Middle frontal gyrus (tissue), 1 donor: ENCODE results near the gene WNT9A.

Experiments
- DNase-seq: peaks from one replicate; pipeline ENCODE4 v3.0.0-alpha.2; 2015; ENCODE audit warnings: low spot score; ENCODE audit errors: extremely low spot score

WNT9A gene

DNA sequence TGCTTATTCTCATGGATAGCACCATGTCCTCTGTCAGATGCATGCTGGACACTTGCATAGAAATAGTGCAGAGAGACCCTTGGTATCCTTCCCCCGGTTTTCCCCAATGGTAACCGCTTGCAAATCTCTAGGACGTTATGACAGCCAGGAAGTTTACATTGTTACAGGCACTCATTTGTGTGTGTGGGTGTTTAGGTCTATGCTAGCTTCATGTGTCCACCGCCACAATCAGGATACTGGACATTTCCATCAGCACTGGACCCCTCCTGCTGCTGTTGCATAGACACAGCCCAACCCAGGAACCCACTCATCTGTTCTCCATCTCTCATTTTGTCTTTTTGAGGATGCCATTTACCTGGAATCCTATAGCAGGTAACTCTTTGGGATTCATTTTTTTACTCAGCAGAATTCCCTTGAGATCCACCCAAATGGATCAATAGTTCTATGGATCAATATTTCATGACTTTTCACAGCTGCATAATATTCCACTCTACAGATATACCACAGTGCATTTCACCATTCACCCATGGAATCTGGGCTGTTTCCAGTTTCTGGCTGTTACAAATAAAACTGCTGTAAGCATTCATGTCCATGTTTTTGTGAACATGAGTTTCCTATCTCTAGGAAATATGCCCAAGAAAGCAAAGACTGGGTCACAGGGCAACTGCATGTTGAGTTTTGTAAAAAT, 6.6 kb upstream of the WNT9A start:
- DNase-seq = no peak

DNA sequence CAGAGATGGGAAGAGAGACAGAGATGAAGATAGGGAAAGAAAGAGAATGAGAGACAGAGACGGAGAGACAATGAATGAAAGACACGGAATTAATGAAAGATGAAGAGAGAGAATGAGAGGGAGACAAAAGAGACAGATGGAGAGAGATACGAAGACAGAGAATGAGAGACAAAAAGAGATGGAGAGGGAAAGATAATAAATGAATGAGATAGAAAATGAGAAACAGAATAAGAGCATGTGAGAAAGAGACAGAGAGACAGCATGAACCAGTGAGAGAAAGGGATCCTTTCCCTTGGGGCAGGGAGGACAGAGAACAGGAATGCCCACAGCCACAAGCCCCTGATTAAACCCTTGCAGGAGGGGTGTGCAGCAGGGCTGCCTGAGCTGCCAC, 5.3 kb upstream of the WNT9A start:
- no peak for DNase-seq

DNA sequence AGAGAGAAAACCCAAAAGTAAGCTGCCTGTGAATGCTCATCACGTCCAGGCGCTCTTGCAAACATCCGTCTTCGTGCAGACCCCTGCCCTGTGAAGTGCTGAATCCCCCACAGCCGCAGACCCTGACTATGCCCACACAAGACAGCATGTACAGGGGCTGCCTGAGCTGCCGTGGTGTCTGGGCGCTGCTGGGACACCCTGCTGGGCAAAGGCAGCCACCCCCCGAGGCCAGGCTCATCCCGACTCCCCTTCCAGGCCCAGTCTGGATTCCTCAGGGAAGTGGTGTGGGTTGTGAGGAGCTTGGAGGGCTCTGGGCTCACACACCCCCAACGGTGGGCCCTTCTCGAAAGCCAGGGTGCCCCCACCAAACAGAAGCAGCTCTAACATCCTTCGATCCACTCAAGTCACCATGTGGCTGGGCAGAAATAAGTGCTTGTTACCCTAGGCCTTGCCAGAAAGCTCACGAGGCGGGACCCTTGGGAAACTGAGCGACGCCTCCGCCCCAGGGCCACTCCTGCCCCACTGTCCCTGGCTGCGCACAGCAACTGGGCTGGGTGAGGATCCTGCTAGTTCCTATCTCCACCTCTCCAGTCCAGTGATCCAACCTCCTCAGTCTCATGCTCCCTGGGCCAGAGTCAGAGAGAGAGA, 4.8 kb upstream of the WNT9A start:
- no peak for DNase-seq

DNA sequence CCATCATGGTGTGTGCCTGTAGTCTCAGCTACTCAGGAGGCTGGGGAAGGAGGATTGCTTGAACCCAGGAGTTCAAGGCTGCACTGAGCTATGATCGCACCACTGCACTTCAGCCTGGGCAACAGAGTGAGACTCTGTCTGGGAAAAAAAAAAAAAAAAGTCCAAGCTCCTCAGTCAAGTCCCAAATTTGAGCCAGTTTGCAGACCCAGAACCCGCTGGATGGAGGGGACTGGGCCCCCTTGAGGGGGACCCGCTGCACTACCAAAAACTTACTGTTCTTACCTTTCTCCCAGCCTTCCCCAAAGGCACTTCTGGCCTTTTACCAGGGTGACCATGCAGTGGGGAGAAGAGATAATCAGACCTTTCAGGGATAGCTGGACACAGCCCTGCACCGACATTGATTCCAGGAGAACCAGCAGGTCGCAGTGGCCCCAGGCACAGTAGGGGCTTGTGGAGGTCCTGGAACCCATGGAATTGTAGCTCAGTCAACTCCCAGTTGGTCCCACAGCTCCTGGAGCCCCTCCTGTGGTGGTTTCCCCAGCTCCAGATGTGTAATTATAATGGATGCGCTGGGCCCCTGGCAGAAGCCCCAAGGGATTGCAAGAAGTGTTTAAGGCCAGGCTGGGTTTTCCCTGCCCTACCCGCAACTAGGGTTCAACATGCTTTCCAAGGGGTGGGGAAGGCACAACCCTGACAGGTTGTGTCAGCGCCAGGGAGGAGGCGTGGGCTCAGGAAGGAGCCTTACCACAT, 4.1 kb upstream of the WNT9A start:
- no peak for DNase-seq

DNA sequence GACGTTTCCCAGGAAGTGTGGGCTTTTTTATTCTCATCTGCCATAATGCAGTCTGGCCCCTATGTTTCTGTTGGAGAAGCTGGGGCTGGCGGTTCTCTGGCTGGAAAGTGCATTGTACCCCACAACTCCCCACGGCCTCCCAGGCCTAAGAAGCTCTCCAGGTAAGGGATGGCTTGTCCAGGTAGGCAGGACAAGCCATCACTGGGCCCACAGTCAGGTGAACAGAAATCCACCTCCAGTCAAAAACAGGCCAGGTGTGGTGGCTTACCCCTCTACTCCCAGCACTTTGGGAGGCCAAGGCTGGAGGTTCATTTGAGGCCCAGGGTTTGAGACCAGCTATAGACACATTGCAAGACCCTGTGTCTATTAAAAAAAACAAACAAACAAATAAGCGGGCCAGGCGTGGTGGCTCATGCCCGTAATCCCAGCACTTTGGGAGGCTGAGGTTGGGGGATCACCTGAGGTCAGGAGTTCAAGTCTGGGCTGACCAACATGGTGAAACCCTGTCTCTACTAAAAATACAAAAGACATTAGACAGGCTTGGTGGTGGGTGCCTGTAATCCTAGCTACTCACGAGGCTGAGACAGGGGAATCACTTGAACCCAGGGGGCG, 3.1 kb upstream of the WNT9A start:
- DNase-seq = no peak

DNA sequence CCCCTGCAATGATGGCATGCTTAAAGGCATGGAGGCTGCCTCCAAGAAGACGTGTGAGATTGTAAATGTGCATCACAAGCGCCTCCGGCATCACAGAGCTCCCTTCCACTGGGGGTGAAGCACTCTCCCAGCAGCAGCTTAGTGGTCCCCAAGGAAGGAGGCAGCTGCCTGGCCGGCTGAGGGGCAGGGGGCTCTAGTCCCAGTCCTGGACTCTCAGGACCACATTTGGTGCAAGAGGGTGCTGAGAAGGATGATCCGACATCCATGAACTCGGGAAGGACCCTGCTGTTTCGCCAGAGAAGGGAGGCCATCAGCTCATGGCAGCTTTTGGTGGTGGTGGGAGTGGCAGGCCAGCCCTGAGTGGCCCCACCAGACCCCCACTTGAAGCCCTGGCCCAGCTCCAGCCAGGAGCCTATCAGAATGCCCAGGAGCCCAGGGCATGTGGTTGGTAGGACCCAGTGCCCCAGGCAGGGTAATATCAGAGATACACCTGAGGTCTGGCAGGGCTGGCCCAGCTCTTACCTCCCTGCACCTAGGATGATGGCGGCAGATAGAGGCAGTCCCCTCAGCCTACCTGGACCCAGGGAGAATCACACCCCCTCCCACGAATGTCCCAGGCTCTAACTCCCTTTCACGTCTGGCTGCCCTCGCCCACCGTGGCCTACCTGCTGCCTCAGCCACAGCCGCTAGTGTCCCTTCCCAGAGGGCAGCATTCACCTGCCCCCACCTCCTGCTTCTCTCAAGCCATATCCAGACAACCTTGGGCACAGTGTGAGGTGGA, 2.4 kb upstream of the WNT9A start:
- DNase-seq = no peak

DNA sequence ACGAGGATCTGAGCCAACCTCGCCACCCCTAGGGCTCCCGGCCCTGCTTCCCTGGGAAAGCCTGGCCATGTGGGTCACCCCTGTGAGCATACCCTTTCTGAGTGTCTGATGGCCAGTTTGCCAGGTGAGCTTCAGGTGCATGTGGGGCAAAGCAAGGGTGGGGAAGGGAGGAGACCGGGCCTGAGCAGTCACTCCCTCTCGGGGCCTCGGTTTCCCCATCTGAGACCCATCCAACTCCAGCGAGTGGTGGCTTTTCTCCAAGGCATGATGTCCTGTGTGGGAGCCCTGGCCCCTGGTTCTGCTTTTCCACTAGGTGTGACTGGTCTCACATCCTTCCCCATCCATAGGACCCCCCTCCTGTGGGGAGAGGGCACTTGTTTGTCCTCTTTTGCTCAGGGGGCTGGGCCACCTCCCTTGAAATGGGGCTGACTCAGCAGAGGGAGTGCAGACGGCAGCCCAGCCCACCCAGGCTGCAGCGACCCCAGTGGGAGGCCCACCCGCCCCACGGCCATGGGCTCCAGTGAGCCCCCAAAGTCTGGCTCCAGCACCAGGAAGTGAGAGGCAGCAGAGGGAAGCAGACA, 1.7 kb upstream of the WNT9A start:
- no peak for DNase-seq

DNA sequence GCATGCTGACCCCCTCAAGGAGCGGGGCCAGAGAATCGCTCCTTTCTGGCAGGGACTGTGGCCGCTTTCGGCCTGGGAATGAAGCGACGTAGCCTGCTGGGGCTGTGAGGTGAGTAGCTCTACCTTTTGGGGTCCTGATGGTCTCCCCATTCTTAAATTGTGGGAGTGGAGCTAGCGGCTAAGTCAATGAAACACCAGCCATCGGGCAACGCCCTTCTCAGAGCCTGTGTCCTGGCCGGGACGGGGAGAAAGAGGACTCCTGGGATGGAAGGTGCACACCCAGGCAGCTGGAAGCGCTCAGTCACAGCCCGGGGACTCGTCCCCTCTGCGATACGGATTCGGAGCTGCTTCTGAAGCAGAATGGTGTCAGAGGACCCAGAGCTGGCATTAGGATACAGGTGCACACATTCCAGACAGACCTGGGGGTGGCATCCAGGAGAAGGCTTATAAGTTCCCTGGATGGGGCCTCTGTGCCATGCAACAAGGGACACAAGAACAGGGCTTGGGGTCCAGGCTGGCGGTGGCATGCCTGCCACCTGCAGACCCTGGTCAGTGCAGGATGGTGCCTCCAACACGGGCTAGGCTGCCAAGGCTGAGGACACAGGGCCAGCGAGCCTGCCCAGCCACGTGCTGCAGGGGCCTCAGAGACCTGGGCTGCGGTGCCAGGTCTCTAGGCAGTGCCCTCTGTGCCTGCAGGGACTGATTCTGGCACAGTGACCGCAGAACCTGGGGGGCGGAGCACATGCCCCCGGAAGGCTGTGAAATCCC, 945 bp upstream of the WNT9A start:
- DNase-seq = no peak

DNA sequence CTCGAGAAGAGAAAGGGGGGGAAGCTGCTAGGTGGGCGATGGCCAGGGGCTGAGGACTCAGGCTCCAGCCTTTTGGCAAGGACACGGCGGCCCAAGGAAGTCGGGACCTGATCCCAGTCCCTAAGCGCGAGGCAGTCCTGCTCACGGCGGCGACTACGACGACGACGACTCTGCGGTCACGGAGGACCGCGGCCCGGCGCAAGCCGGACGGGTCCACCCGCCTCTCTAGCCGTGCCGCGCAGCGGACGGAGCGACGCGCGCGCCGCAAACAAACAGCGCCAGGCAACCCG, 401 bp downstream of the WNT9A start:
- no peak for DNase-seq

DNA sequence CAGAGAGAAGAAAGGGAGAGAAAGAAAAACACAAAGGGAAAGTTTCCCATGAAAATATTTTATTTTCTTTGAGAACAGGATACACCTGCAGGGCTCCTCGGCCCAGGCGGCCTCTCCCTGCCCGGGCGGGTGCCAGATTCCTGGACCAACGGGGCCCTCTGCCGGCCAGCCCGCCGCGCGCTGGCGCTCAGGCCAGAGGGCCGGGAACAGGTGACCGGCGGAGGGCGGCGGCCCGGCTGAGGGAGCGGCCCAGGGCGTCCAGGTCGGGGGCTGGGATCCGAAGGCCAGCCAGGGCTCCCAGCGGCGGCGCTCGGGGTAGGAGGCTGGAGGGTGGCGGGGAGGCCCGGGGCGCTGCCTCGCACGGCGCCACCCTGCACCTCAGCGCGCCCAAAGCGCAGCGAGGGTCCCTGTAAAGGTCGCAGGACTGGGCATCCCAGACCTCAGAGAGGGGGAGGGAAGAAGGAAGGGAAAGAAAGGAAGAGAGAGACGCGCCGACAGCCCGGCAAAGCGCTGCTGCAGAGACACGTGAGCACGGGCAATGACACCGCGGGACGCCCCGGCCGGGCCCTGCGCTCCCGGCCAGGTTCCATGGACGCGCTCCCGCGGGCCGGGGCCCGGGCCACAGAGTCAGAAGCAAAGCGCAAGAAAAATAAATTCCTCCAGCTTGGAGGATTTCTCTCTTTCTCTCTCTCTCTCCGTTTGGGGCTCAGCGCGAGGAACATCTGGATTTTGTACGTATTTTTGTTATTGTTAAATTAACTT, 927 bp downstream of the WNT9A start:
- DNase-seq = no peak

DNA sequence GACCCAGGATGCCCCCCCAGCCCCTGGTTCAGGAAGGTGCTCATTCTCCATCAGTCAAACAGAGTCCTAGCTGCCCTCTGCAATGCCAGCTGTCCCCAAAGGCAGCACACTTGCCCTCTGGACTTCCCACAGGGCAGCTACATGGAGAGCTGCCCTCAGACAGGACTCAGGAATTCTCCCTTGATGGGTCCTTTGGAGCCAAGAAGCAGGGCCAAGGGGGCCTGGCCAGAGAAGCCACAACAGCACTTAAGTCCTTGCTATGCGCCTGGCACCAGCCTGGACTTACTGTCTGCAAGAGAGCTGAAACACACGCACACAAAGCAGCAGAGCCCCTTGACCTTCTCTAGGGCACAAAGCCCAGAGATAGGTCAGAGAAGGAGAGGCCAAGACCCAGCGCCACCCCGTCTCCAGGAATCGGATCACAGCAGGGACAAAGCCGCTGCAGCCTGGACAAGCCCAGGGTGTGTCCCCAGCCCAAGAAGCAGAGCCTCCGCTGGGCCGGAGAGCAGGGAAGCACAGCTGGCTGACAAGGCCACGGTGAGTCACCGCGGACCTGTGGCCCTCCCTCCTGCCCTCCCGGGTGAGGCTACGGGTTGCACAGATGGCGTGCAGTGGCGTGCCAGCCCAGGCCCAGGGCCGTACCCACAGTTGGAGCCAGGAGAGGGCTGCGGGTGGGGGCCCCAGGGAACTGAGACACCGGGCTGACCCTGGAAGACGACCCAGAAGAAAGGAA, 1.7 kb downstream of the WNT9A start:
- DNase-seq = no peak

DNA sequence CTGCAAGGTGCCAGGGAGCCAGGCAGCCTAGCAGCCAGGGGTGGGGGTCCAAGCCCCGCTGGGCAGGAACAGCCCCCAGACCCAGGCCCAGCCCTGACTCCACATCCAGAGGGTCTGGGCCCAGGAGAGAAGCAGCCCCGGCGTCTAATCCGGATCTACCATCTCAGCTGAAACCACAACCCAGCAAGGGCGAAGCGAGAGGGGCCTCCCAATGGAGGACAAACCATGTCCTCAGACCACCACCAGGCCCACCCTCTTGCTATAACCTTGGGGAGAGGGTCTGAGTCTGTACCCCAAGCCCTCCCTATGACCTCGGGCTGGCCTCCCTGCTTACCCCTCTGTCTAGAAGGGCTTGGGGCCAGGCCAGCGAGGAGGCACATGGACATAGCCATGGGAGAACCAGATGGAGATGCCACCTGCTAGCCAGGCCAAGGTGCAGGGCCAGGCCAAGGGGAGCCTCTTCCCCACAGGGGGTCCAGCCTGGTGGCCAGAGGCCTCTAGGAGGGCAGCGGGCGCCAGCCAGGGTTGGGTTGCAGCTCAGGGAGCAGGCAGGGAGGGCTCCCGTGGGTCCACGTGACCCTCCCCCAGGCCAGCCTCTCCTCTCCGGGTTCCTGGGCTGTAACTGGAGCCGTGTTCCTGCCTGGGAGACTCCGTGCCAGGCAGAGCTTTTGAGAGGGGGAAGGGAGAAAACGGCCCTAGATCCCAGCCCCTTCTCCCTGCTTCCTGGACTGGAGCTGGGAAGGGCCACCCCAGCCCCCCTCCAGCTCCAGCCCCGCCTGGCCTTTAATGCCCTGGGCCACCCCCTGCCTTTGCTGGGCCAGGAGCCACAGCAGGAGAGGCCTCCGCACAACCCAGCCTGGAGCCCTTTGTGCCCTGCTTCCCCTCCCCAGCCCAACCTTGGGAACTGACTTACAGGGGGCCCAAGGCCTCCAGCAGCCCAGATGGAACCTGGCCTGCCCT, 2.5 kb downstream of the WNT9A start:
- DNase-seq = no peak

DNA sequence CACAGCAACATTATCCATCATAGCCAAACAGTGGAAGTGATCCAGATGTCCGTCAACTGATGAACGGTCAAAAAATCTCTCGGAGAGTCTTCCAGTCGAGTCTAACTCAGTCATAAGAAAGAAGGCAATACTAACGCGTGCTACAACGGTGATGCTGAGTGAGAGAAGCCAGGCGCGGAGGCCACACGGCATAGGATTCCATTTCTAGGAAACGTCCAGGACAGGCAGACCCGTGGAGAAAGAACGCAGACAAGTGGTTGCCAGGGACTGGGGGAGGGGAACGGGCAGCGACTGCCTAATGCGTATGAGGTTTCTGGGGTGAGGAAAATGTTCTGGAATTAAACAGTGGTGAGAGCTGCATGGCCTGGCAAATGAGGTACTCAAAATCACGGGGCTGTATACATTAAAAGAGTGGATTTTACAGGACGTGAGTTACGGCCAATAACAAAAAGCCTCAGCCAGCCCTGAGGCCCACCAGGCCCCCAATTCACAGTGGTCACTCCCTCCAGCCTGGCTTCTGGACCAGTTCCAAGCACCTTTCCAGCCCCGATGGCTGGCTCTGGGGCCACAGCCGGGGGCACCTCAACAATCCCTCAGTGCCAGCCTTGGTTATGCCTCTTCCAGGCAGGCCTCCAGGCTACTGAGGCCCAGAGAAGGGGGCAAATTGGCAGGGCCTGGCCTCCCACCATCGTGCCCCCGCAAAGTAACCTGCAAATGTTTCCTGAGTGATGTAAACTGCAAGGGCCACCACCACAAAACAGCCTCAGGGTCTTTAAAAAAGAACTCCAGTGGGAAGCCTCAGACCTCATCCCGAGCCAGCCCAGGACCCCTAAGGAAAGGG, 3.4 kb downstream of the WNT9A start:
- no peak for DNase-seq

DNA sequence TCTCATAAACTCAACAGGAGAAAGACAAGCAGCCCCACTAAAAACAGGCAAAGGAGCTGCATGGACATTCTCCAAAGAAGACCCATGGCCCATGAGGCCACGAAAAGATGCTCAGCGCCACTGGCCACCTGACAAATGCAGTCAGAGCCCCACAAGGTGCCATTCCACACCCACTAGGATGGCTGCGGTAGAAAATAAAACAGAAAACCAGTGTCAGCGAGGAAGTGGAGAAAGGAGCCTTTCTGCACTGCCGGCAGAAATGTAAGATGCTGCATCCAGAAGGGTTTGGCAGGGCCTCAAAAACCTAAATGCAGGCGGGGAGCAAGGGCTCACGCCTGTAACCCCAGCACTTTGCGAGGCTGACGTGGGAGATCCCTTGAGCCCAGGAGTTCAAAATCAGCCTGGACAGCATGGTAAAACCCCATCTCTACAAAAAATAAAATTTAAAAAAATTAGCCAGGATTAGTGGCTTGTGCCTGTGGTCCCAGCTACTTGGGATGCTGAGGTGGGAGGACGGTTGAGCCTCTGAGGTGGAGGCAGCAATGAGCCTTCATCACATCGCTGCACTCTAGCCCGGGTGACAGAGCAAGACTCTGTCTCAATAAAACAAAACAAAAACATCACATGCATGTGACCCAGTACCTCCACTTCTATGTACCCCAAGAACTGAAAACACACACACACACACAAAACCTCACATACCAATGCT, 4.2 kb downstream of the WNT9A start:
- no peak for DNase-seq

DNA sequence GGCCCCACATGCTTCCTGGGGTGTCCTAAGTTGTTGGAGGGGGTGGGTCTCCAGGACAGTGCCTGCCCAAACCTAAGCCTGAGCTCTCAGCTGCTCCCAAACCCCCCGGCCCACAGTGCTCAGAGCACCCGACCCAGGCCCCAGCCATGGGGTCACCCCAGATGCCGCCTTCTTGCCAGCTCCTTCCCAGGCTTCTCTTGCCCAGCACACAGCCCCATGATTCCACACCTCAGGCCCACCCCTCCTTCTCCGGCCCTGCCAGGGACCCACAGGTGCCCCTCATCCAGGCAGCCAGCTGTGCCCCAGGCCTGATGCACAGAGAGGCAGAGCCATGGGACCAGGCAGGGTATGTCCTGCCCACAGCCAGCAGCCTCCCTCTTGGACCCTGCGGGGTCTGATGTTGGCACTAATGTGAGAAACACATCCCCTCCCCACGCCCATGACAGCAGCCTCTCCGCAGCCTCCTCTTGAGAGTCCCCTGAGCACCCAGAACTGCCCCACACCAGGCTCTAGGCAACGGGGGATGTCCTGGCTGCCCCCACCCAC, 4.9 kb downstream of the WNT9A start:
- DNase-seq = no peak
